Measurements from ENCODE around the gene LRRC7.

DNA sequence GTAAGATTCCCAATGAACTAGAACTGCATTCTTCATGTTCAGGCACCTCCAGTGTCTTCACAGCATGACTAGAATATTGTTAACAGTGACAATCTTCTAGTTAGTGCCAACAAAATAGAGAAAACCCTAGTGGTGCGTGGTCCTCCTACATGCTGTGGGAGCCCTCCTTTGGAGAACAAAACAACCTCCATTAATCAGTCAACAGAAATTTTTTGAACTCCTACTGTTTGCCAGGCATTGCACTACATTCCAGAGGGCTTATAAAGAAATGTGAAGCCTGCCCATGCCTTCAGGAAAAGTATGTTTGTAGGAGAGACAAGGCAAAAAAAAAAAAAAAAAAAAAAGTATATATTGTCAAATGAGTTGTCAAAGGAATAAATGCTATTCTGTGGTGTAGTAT is 385.0 kb downstream of the LRRC7 start:
- TF ChIP-seq, protein P1, sequence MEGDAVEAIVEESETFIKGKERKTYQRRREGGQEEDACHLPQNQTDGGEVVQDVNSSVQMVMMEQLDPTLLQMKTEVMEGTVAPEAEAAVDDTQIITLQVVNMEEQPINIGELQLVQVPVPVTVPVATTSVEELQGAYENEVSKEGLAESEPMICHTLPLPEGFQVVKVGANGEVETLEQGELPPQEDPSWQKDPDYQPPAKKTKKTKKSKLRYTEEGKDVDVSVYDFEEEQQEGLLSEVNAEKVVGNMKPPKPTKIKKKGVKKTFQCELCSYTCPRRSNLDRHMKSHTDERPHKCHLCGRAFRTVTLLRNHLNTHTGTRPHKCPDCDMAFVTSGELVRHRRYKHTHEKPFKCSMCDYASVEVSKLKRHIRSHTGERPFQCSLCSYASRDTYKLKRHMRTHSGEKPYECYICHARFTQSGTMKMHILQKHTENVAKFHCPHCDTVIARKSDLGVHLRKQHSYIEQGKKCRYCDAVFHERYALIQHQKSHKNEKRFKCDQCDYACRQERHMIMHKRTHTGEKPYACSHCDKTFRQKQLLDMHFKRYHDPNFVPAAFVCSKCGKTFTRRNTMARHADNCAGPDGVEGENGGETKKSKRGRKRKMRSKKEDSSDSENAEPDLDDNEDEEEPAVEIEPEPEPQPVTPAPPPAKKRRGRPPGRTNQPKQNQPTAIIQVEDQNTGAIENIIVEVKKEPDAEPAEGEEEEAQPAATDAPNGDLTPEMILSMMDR (conservative IDR thresholded peaks at IDR 0.05; ENCODE audit: low read depth in 2 of 2), result no peak
- TF ChIP-seq, protein P2, sequence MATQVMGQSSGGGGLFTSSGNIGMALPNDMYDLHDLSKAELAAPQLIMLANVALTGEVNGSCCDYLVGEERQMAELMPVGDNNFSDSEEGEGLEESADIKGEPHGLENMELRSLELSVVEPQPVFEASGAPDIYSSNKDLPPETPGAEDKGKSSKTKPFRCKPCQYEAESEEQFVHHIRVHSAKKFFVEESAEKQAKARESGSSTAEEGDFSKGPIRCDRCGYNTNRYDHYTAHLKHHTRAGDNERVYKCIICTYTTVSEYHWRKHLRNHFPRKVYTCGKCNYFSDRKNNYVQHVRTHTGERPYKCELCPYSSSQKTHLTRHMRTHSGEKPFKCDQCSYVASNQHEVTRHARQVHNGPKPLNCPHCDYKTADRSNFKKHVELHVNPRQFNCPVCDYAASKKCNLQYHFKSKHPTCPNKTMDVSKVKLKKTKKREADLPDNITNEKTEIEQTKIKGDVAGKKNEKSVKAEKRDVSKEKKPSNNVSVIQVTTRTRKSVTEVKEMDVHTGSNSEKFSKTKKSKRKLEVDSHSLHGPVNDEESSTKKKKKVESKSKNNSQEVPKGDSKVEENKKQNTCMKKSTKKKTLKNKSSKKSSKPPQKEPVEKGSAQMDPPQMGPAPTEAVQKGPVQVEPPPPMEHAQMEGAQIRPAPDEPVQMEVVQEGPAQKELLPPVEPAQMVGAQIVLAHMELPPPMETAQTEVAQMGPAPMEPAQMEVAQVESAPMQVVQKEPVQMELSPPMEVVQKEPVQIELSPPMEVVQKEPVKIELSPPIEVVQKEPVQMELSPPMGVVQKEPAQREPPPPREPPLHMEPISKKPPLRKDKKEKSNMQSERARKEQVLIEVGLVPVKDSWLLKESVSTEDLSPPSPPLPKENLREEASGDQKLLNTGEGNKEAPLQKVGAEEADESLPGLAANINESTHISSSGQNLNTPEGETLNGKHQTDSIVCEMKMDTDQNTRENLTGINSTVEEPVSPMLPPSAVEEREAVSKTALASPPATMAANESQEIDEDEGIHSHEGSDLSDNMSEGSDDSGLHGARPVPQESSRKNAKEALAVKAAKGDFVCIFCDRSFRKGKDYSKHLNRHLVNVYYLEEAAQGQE (IDR thresholded peaks at IDR 0.05; ENCODE audit: unreplicated experiment), result no peak
- TF ChIP-seq EZH2 (IDR thresholded peaks at IDR 0.05; ENCODE audit: low read depth, unreplicated experiment), result no peak
- no peak for TF ChIP-seq JUNB (IDR thresholded peaks at IDR 0.05; ENCODE audit: unreplicated experiment)
- TF ChIP-seq ZNF114 (CRISPR knock-in tag; IDR thresholded peaks at IDR 0.05), result no peak
